K562 (cell line): ENCODE data around the gene KCNJ14. TPM values are rescaled to one million over a fixed set of nuclear protein-coding genes. Genes with fewer than 3 reads are reported as not detected.

Experiments
- ATAC-seq: fragments of 200-7000 bp; cut with Tn5 transposase; 3 replicates; pipeline ENCODE4 v1.9.1; 2020; ENCODE audit warnings: moderate library complexity
- BruUV-seq: library from RNA; stranded (reverse); fragments of 400-500 nt; replicated peaks from 2 replicates; lab custom pipeline; 2021; lab: Mats Ljungman, UMichigan
- CTCF ChIA-PET: fragments of 300-600 bp; formaldehyde crosslinking; extraction: SDS; loops from one replicate; lab custom pipeline; 2021; ENCODE audit warnings: low intra/inter-chr PET ratio; lab: Yijun Ruan, JAX
- POLR2A ChIA-PET: fragments of 300-600, 350-650 bp; sonication (Branson Sonifier 250); formaldehyde crosslinking; extraction: SDS; loops from one replicate; lab custom pipeline; 2021; ENCODE audit warnings: antibody characterized with exemption, inconsistent platforms; lab: Yijun Ruan, JAX
- DNase-seq, 4 experiments: peaks; one replicate each; pipeline versions ENCODE4 v3.0.0 to v3.0.0-alpha.2; 2011 to 2018; ENCODE audit warnings: low spot score in 3 of 4, mixed read lengths in 3 of 4; ENCODE audit errors: extremely low read depth in 1 of 4
- FAIRE-seq: peaks from 2 replicates; lab custom pipeline; 2011; peaks lifted over from hg19 to GRCh38; lab: Jason Lieb, UNC
- H2AFZ ChIP-seq: 2 replicates; pipeline ENCODE4 v1.6.0; 2011; ENCODE audit warnings: low read depth, low read length, control low read depth, inconsistent platforms
- H3K27ac ChIP-seq: fragments of 200-600 bp; 3 replicates; pipeline ENCODE4 v1.8.0; 2011; ENCODE audit warnings: low read depth, mild to moderate bottlenecking, control low read depth, inconsistent platforms, low read length, moderate library complexity, mixed read lengths; ENCODE audit errors: extremely low read depth
- H3K27me3 ChIP-seq, 2 experiments: fragments of 300-600 bp in 1 of 2; 2 replicates in 1 of 2; 3 replicates in 1 of 2; pipeline versions ENCODE4 v1.6.0 to v1.8.0; 2011; ENCODE audit warnings: inconsistent platforms in 2 of 2, low read length in 2 of 2, mild to moderate bottlenecking in 1 of 2, mixed read lengths in 1 of 2, moderate library complexity in 1 of 2; ENCODE audit not compliant: control insufficient read depth in 2 of 2, insufficient read depth in 2 of 2
- H3K36me3 ChIP-seq: fragments of 300-600 bp; 3 replicates; pipeline ENCODE4 v1.8.0; 2011; ENCODE audit warnings: mild to moderate bottlenecking, low read length, inconsistent platforms; ENCODE audit not compliant: control insufficient read depth, insufficient read depth
- H3K4me1 ChIP-seq, 2 experiments: fragments of 200-600 bp in 1 of 2; replicated peaks in 1 of 2; 2 replicates in 1 of 2; 3 replicates in 1 of 2; pipeline versions ENCODE4 v1.5.1 to v1.8.0; 2011; ENCODE audit warnings: inconsistent platforms in 2 of 2, low read length in 2 of 2, mild to moderate bottlenecking in 1 of 2, mixed read lengths in 1 of 2, moderate library complexity in 1 of 2; ENCODE audit not compliant: control insufficient read depth in 2 of 2, insufficient read depth in 2 of 2
- H3K4me2 ChIP-seq: 2 replicates; pipeline ENCODE4 v1.6.1; 2011; ENCODE audit warnings: low read length, control low read depth, inconsistent platforms, mixed read lengths; ENCODE audit not compliant: insufficient read depth
- H3K4me3 ChIP-seq: fragments of 200-600 bp; sonication (generic), shearing (Covaris generic); 2 replicates; pipeline ENCODE4 v1.5.1; 2016; ENCODE audit warnings: control low read depth, inconsistent platforms
- H3K79me2 ChIP-seq: fragments of 200-600 bp; 3 replicates; pipeline ENCODE4 v1.8.0; 2011; ENCODE audit warnings: low read length, inconsistent platforms; ENCODE audit not compliant: control insufficient read depth, insufficient read depth
- H3K9ac ChIP-seq, 2 experiments: 2 replicates each; pipeline versions ENCODE4 v1.6.0 to v1.6.1; 2011; ENCODE audit warnings: low read depth in 2 of 2, low read length in 2 of 2, control low read depth in 1 of 2, inconsistent platforms in 1 of 2, mild to moderate bottlenecking in 1 of 2, mixed read lengths in 1 of 2; ENCODE audit not compliant: insufficient read depth in 1 of 2
- H3K9me1 ChIP-seq: one replicate; pipeline ENCODE4 v1.6.0; 2011; ENCODE audit warnings: inconsistent platforms, mild to moderate bottlenecking, low read length, moderate library complexity; ENCODE audit not compliant: control insufficient read depth, insufficient read depth
- H3K9me3 ChIP-seq: replicated peaks from 2 replicates; pipeline ENCODE4 v1.5.1; 2011; ENCODE audit warnings: low read depth, low read length, inconsistent platforms; ENCODE audit not compliant: control insufficient read depth, insufficient read depth
- H4K20me1 ChIP-seq: replicated peaks from 2 replicates; pipeline ENCODE4 v1.6.1; 2011; ENCODE audit warnings: low read length, inconsistent platforms, mixed read lengths; ENCODE audit not compliant: control insufficient read depth, insufficient read depth
- CBX1 ChIP-seq: sonication (generic); IDR thresholded peaks from 2 replicates; pipeline ENCODE4 v1.6.1; 2016; ENCODE audit warnings: antibody characterized with exemption, low read depth, mild to moderate bottlenecking
- GABPB1 ChIP-seq: sonication (generic); formaldehyde crosslinking; IDR thresholded peaks from 2 replicates; pipeline ENCODE4 v1.8.0; 2022; ENCODE audit warnings: mild to moderate bottlenecking, missing genetic modification reagents
- L3MBTL2 ChIP-seq: fragments of 450-650 bp; IDR thresholded peaks from 2 replicates; pipeline ENCODE4 v1.6.1; 2016; ENCODE audit warnings: mild to moderate bottlenecking, moderate library complexity
- NR3C1 ChIP-seq: sonication (generic); formaldehyde crosslinking; IDR thresholded peaks from 2 replicates; pipeline ENCODE4 v1.8.1; 2022; ENCODE audit warnings: missing genetic modification reagents
- RAD21 ChIP-seq, 2 experiments: fragments of 250-450 bp in 1 of 2; fragments of 450-650 bp in 1 of 2; sonication (Bioruptor Pico) in 1 of 2; formaldehyde crosslinking in 1 of 2; IDR thresholded peaks in 1 of 2; conservative IDR thresholded peaks in 1 of 2; 2 replicates each; pipeline versions ENCODE4 v1.4.0 to v1.8.0; 2020 to 2022; ENCODE audit warnings: mild to moderate bottlenecking in 2 of 2, moderate library complexity in 1 of 2
- TARDBP ChIP-seq: fragments of 450-650 bp; IDR thresholded peaks from 2 replicates; pipeline ENCODE4 v1.6.1; 2016
- ZNF668 ChIP-seq: fragments of 250-450 bp; sonication (Bioruptor Pico); IDR thresholded peaks from 2 replicates; pipeline ENCODE4 v1.8.0; 2022; ENCODE audit warnings: mild to moderate bottlenecking, inconsistent platforms
- WGBS: fragments of 100-300 bp; shearing (Covaris generic); methylation state at CpG from one replicate; pipeline ENCODE4 v1.1.6; 2016; ENCODE audit warnings: low coverage, mixed read lengths; ENCODE audit not compliant: insufficient coverage; ENCODE audit errors: missing lambda C conversion rate; 5-methylcytosine and 5-hydroxymethylcytosine counted together
- in situ Hi-C: fragments of 300-500 bp; cut with MboI; formaldehyde crosslinking; loops from 4 replicates; pipeline ENCODE4 v1.15.0; 2018; ENCODE audit warnings: inconsistent platforms, mixed read lengths
- intact Hi-C: fragments of 100-400 bp; cut with micrococcal nuclease; formaldehyde crosslinking; loops from 2 replicates; pipeline ENCODE4 v1.14.2; 2022
- polyA plus RNA-seq, 8 experiments: library from polyadenylated mRNA; depleted of rRNA in 4 of 8; stranded (reverse) in 5 of 8; unstranded in 3 of 8; fragments of >200 nt; fragmentation: Nextera tagmentation in 2 of 8; fragmentation: Illumina TruSeq in 1 of 8; extraction: Ambion mirVana in 2 of 8; extraction: Trizol in 1 of 8; gene quantifications; 2 replicates each; pipeline versions ENCODE4 v1.2.1 to v1.2.3, GENCODE V29; 2011 to 2014; ENCODE audit warnings: inconsistent platforms in 1 of 8, missing spikeins in 1 of 8
- total RNA-seq, 7 experiments: library from RNA; depleted of rRNA in 6 of 7; stranded (reverse); fragments of >200 nt in 6 of 7; fragmentation: Illumina TruSeq in 2 of 7; extraction: Trizol in 2 of 7; gene quantifications; 2 replicates each; pipeline versions ENCODE4 v1.2.1 to v1.2.3, GENCODE V29; 2011 to 2021; ENCODE audit warnings: low replicate concordance in 1 of 7
- TF ChIP-seq, protein P1 (sequence below): fragments of 450-650 bp; IDR thresholded peaks from 2 replicates; pipeline ENCODE4 v1.6.1; 2018; ENCODE audit not compliant: partially characterized antibody
- TF ChIP-seq, protein P2 (sequence below), 3 experiments: fragments of 200-800 bp in 1 of 3; fragments of 250-450 bp in 1 of 3; fragments of 450-650 bp in 1 of 3; sonication (Bioruptor Pico) in 1 of 3; sonication (Bioruptor generic) in 1 of 3; formaldehyde crosslinking in 1 of 3; IDR thresholded peaks; 2 replicates each; pipeline versions ENCODE4 v1.6.1 to v1.8.0; 2016 to 2022; ENCODE audit warnings: mild to moderate bottlenecking in 2 of 3, missing genetic modification characterization in 2 of 3, missing compliant biosample characterization in 1 of 3, moderate library complexity in 1 of 3
- TF ChIP-seq, protein P3 (sequence below): fragments of 250-450 bp; sonication (Bioruptor Pico); IDR thresholded peaks from 2 replicates; pipeline ENCODE4 v1.5.0; 2021

The KCNJ14 gene
- total and polyA plus RNA-seq, 9 of the 15 experiments (the other 6 are each of a cell fraction or from before 2014, with no cell fraction given) = 0.15 to 1.6 (median 0.49) TPM

DNA sequence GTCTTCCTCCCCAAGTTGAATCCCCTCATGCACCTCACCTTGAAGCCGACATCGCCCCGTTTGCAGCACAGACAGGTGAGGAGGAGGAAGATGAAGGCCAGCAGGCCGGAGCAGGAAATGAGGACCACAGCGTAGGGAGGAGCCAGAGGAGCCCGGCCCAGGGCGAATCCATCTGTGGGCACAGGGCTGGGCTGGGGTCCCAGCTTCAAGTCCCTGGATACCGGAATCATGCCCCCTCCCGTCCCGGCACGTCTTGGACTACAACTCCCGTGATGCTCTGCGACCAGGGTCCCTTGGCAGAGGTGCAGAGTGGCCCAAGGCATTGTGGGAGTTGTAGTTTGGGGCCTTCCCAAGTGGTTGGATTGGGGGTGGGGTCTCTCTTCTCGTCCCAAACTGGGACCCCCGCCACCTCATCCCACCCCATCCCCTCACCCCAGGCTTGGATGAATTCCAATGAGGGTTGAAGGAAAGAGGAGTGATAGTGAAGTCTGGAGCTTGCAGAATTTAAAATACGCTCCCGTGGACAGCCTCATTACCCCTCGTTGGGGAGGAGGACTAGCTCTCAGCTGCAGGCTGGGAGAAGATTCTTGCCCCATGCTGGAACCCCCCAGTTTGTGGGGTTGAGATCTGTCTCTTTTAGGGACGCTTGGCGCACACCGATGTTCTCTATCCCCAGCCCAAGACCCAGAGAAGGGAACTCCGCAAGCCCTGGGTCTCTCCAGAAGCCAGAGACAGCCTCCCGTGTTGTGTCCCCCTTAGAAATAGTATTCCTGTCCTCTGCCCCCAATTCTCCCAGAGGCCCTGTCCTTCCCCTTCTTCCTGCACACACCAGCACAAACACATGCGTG, 55.3 kb downstream of the KCNJ14 start:
- Histone ChIP-seq H3K4me2 (peak overlapping the region; percentile 33; the same call in 1 of the 2 replicates), H4K20me1 (peaks cover 8% of the 10 kb centered on the region; the same call in 1 of the 2 replicates), H3K79me2 (no peaks in the 10 kb centered on the region), H3K27me3 (peaks cover 7 to 30% of the 10 kb centered on the region in 2 experiments; a peak in 3 of 5 replicates), H3K9me1 (no peaks in the 10 kb centered on the region), H3K9ac (no peak overlapping the region), H2AFZ (peak overlapping the region; percentile 46), H3K27ac (no peak overlapping the region), H3K36me3 (no peaks in the 10 kb centered on the region), H3K9me3 (no peaks in the 10 kb centered on the region), H3K4me3 (no peak overlapping the region), H3K4me1 (peaks cover 0 to 36% of the 10 kb centered on the region in 2 experiments; a peak in 3 of 5 replicates)
- DNase-seq (peak; percentile 67 to 77 (median 67)), ATAC-seq (peak; percentile 74), FAIRE-seq (peak; percentile 89)
- in situ Hi-C loops = no loop called here
- intact Hi-C loops = no loop called here
- POLR2A ChIA-PET = interaction anchor here (0.7 kb wide), 1 partner anchor 30 kb away, joined by 4 read pairs; no protein-coding TSS in a partner anchor
- BruUV-seq = no TSS peak
- 7% methylated on average over 15 of the region's 24 CpGs for WGBS
- CTCF ChIA-PET = no interaction called here
- no peak for TF ChIP-seq RAD21 (CRISPR knock-in tag; conservative IDR thresholded peaks at IDR 0.05 in 1 of 2, IDR thresholded peaks at IDR 0.05 in 1 of 2)
- TF ChIP-seq GABPB1 = no peak; the same call in 1 of the 2 replicates
- TF ChIP-seq NR3C1 = no peak
- no peak for TF ChIP-seq CBX1
- TF ChIP-seq, protein P1, sequence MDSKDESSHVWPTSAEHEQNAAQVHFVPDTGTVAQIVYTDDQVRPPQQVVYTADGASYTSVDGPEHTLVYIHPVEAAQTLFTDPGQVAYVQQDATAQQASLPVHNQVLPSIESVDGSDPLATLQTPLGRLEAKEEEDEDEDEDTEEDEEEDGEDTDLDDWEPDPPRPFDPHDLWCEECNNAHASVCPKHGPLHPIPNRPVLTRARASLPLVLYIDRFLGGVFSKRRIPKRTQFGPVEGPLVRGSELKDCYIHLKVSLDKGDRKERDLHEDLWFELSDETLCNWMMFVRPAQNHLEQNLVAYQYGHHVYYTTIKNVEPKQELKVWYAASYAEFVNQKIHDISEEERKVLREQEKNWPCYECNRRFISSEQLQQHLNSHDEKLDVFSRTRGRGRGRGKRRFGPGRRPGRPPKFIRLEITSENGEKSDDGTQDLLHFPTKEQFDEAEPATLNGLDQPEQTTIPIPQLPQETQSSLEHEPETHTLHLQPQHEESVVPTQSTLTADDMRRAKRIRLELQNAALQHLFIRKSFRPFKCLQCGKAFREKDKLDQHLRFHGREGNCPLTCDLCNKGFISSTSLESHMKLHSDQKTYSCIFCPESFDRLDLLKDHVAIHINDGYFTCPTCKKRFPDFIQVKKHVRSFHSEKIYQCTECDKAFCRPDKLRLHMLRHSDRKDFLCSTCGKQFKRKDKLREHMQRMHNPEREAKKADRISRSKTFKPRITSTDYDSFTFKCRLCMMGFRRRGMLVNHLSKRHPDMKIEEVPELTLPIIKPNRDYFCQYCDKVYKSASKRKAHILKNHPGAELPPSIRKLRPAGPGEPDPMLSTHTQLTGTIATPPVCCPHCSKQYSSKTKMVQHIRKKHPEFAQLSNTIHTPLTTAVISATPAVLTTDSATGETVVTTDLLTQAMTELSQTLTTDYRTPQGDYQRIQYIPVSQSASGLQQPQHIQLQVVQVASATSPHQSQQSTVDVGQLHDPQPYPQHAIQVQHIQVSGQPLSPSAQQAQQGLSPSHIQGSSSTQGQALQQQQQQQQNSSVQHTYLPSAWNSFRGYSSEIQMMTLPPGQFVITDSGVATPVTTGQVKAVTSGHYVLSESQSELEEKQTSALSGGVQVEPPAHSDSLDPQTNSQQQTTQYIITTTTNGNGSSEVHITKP = peak; percentile 91
- TF ChIP-seq L3MBTL2 = 0 out of 2 replicates have a peak, but pooled peaks have one; percentile 26
- no peak for TF ChIP-seq ZNF668 (CRISPR knock-in tag)
- TF ChIP-seq, protein P2, sequence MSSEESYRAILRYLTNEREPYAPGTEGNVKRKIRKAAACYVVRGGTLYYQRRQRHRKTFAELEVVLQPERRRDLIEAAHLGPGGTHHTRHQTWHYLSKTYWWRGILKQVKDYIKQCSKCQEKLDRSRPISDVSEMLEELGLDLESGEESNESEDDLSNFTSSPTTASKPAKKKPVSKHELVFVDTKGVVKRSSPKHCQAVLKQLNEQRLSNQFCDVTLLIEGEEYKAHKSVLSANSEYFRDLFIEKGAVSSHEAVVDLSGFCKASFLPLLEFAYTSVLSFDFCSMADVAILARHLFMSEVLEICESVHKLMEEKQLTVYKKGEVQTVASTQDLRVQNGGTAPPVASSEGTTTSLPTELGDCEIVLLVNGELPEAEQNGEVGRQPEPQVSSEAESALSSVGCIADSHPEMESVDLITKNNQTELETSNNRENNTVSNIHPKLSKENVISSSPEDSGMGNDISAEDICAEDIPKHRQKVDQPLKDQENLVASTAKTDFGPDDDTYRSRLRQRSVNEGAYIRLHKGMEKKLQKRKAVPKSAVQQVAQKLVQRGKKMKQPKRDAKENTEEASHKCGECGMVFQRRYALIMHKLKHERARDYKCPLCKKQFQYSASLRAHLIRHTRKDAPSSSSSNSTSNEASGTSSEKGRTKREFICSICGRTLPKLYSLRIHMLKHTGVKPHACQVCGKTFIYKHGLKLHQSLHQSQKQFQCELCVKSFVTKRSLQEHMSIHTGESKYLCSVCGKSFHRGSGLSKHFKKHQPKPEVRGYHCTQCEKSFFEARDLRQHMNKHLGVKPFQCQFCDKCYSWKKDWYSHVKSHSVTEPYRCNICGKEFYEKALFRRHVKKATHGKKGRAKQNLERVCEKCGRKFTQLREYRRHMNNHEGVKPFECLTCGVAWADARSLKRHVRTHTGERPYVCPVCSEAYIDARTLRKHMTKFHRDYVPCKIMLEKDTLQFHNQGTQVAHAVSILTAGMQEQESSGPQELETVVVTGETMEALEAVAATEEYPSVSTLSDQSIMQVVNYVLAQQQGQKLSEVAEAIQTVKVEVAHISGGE (CRISPR knock-in tag; IDR thresholded peaks at IDR 0.05) = 0 out of 6 replicates have a peak, but pooled peaks of 1 of the 3 experiments have one; percentile 47
- TF ChIP-seq, protein P3, sequence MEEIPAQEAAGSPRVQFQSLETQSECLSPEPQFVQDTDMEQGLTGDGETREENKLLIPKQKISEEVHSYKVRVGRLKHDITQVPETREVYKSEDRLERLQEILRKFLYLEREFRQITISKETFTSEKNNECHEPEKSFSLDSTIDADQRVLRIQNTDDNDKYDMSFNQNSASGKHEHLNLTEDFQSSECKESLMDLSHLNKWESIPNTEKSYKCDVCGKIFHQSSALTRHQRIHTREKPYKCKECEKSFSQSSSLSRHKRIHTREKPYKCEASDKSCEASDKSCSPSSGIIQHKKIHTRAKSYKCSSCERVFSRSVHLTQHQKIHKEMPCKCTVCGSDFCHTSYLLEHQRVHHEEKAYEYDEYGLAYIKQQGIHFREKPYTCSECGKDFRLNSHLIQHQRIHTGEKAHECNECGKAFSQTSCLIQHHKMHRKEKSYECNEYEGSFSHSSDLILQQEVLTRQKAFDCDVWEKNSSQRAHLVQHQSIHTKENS = no peak
- no peak for TF ChIP-seq TARDBP
